A549 (cell line): Measurements from ENCODE around the gene KIR2DL1. TPM values are rescaled to one million over a fixed set of nuclear protein-coding genes. Genes with fewer than 3 reads are reported as not detected.
"Not testable (repeated sequence)": the region's sequence is repeated elsewhere in the genome, so short reads cannot be mapped to it uniquely, and the experiment has no call there.

Source experiments
- ATAC-seq, 2 experiments: fragments of 200-7000 bp in 1 of 2; fragments of >200 bp in 1 of 2; cut with Nextera tagmentation in 1 of 2; cut with Tn5 transposase in 1 of 2; 3 replicates each; pipeline versions ENCODE4 v1.8.0 to v1.9.1; 2018 to 2020; ENCODE audit warnings: mild to moderate bottlenecking in 1 of 2, moderate library complexity in 1 of 2
- CTCF ChIA-PET: fragments of 300-600 bp; sonication (Branson Sonifier 250); formaldehyde crosslinking; extraction: SDS; loops from one replicate; lab custom pipeline; 2021; ENCODE audit warnings: antibody characterized with exemption, inconsistent platforms; lab: Yijun Ruan, JAX
- POLR2A ChIA-PET: fragments of 350-600 bp; formaldehyde crosslinking; extraction: SDS; loops from one replicate; lab custom pipeline; 2021; ENCODE audit warnings: antibody characterized with exemption, inconsistent platforms; lab: Yijun Ruan, JAX
- DNase-seq, 2 experiments: peaks; one replicate each; pipeline versions ENCODE4 v3.0.0 to v3.0.0-alpha.2; 2011 to 2016; ENCODE audit warnings: low read depth in 1 of 2, low spot score in 1 of 2
- FAIRE-seq: peaks from 2 replicates; lab custom pipeline; 2011; peaks lifted over from hg19 to GRCh38; lab: Jason Lieb, UNC
- H3K27ac ChIP-seq, 2 experiments: fragments of >200 bp; sonication (Bioruptor Twin); formaldehyde crosslinking; 3 replicates each; pipeline ENCODE4 v1.5.1; 2016 to 2017
- H3K4me1 ChIP-seq: fragments of >200 bp; sonication (Bioruptor Twin); formaldehyde crosslinking; 3 replicates; pipeline ENCODE4 v1.6.1; 2016
- H3K4me2 ChIP-seq: fragments of >200 bp; sonication (Bioruptor Twin); formaldehyde crosslinking; 3 replicates; pipeline ENCODE4 v1.6.1; 2016
- H3K4me3 ChIP-seq: fragments of >200 bp; sonication (Bioruptor Twin); formaldehyde crosslinking; 3 replicates; pipeline ENCODE4 v1.5.1; 2016
- H3K9me3 ChIP-seq: fragments of >200 bp; sonication (Bioruptor Twin); formaldehyde crosslinking; 3 replicates; pipeline ENCODE4 v1.6.1; 2016
- CBX2 ChIP-seq: fragments of 200-600 bp; sonication (generic); IDR thresholded peaks from 2 replicates; pipeline ENCODE4 v1.6.1; 2016; ENCODE audit warnings: low read depth, mild to moderate bottlenecking, borderline replicate concordance
- CHD2 ChIP-seq: fragments of 150-350 bp; IDR thresholded peaks from 2 replicates; pipeline ENCODE4 v1.6.1; 2014; ENCODE audit warnings: low read length; ENCODE audit not compliant: partially characterized antibody
- EP300 ChIP-seq, 2 experiments: fragments of >200 bp; sonication (Bioruptor Twin); formaldehyde crosslinking; IDR thresholded peaks; 2 replicates in 1 of 2; 3 replicates in 1 of 2; pipeline ENCODE4 v1.6.1; 2016 to 2017
- ESRRA ChIP-seq: fragments of 150-350 bp; IDR thresholded peaks from 2 replicates; pipeline ENCODE4 v1.6.1; 2014; ENCODE audit warnings: mild to moderate bottlenecking, low read length, borderline replicate concordance
- FOSL2 ChIP-seq, 2 experiments: fragments of 450-650 bp in 1 of 2; fragments of >200 bp in 1 of 2; sonication (Bioruptor Twin) in 1 of 2; formaldehyde crosslinking; IDR thresholded peaks; 2 replicates each; pipeline versions ENCODE4 v1.5.0 to v1.6.1; 2016 to 2020; ENCODE audit warnings: mild to moderate bottlenecking in 1 of 2, moderate library complexity in 1 of 2
- HES2 ChIP-seq: fragments of >200 bp; sonication (Bioruptor Twin); formaldehyde crosslinking; IDR thresholded peaks from 2 replicates; pipeline ENCODE4 v1.6.1; 2016
- HEYL ChIP-seq: fragments of 250-450 bp; sonication (Bioruptor Pico); IDR thresholded peaks from 2 replicates; pipeline ENCODE4 v1.8.0; 2021; ENCODE audit warnings: mild to moderate bottlenecking, moderate library complexity
- HOXB13 ChIP-seq: fragments of 250-450 bp; sonication (Bioruptor Pico); IDR thresholded peaks from 2 replicates; pipeline ENCODE4 v1.5.0; 2020; ENCODE audit warnings: low read depth, mild to moderate bottlenecking, moderate library complexity
- JUN ChIP-seq, 2 experiments: fragments of >200 bp; sonication (Bioruptor Twin); formaldehyde crosslinking; IDR thresholded peaks; 2 replicates in 1 of 2; 3 replicates in 1 of 2; pipeline ENCODE4 v1.6.1; 2016 to 2017
- JUNB ChIP-seq: fragments of >200 bp; sonication (Bioruptor Twin); formaldehyde crosslinking; IDR thresholded peaks from 2 replicates; pipeline ENCODE4 v1.6.1; 2016
- KDM1A ChIP-seq: fragments of 200-600 bp; sonication (generic); IDR thresholded peaks from 2 replicates; pipeline ENCODE4 v1.6.1; 2016; ENCODE audit warnings: low read depth, mild to moderate bottlenecking
- MAFK ChIP-seq: fragments of 450-650 bp; IDR thresholded peaks from 2 replicates; pipeline ENCODE4 v1.6.1; 2014; ENCODE audit not compliant: partially characterized antibody
- MAX ChIP-seq: IDR thresholded peaks from 2 replicates; pipeline ENCODE4 v1.6.1; 2012
- NFE2L2 ChIP-seq: fragments of 150-350 bp; conservative IDR thresholded peaks from 2 replicates; pipeline ENCODE4 v1.6.1; 2014; ENCODE audit warnings: low read length
- POLR2AphosphoS2 ChIP-seq: conservative IDR thresholded peaks from 2 replicates; pipeline ENCODE4 v1.6.1; 2012; ENCODE audit warnings: low read length, improper control_type of control experiment, inconsistent platforms
- RFX5 ChIP-seq: fragments of 450-650 bp; IDR thresholded peaks from 2 replicates; pipeline ENCODE4 v1.7.1; 2014; ENCODE audit warnings: antibody characterized with exemption, mild to moderate bottlenecking, moderate library complexity
- SMC3 ChIP-seq: fragments of >200 bp; sonication (Bioruptor Twin); formaldehyde crosslinking; IDR thresholded peaks from 3 replicates; pipeline ENCODE4 v1.6.1; 2018; ENCODE audit warnings: inconsistent platforms
- TFCP2L1 ChIP-seq: fragments of 250-450 bp; sonication (Bioruptor Pico); IDR thresholded peaks from 2 replicates; pipeline ENCODE4 v1.5.0; 2021; ENCODE audit warnings: mild to moderate bottlenecking
- ZFP36 ChIP-seq: fragments of 450-650 bp; IDR thresholded peaks from 2 replicates; pipeline ENCODE4 v1.6.1; 2014; ENCODE audit warnings: borderline replicate concordance; ENCODE audit not compliant: partially characterized antibody
- ZNF302 ChIP-seq: fragments of 250-450 bp; sonication (Bioruptor Pico); IDR thresholded peaks from 2 replicates; pipeline ENCODE4 v1.9.0; 2021; ENCODE audit warnings: inconsistent platforms, mild to moderate bottlenecking, moderate library complexity
- WGBS: methylation state at CpG from one replicate; pipeline ENCODE4 v1.1.6; 2017; ENCODE audit errors: missing lambda C conversion rate; 5-methylcytosine and 5-hydroxymethylcytosine counted together
- polyA plus RNA-seq, 4 experiments: library from polyadenylated mRNA; depleted of rRNA in 3 of 4; stranded (reverse); fragments of >200 nt; fragmentation: RNase III in 1 of 4; extraction: RNeasy Plus Mini Kit Qiagen cat#74134 plus additional on column Dnase treatment in 1 of 4; gene quantifications; 2 replicates in 3 of 4; 3 replicates in 1 of 4; pipeline ENCODE4 v1.2.3, GENCODE V29; 2011 to 2017

KIR2DL1 gene
- polyA plus RNA-seq, 2 of the 4 experiments (the other 2 are of a cell fraction): not detected

- TF ChIP-seq KDM1A (no peak), EP300 (IDR thresholded peaks at IDR 0.05) (no peak), CBX2 (no peak), FOSL2 (IDR thresholded peaks at IDR 0.05) (no peak), FOSL2 (CRISPR knock-in tag; IDR thresholded peaks at IDR 0.05) (no peak), ZNF302 (CRISPR knock-in tag) (no peak), JUN (IDR thresholded peaks at IDR 0.05) (no peak), RFX5 (no peak), ZFP36 (no peak), HOXB13 (no peak), ESRRA (no peak), TFCP2L1 (CRISPR knock-in tag) (no peak), HES2 (no peak), MAX (no peak), NFE2L2 (no peak), SMC3 (no peak), JUNB (no peak), HEYL (CRISPR knock-in tag) (no peak), CHD2 (no peak), POLR2AphosphoS2 (no peak)
- ATAC-seq: no peak
- no peak overlapping the region for H3K27ac ChIP-seq
- no peak for DNase-seq
- no peaks in the 10 kb centered on the region; the same call in 2 of the 3 replicates for H3K9me3 ChIP-seq
- no peak for FAIRE-seq
- POLR2A ChIA-PET: no interaction called here
- WGBS: 36% methylated on average over 11 of the region's 14 CpGs
- H3K4me1 ChIP-seq: no peaks in the 10 kb centered on the region
- H3K4me2 ChIP-seq: no peak overlapping the region
- CTCF ChIA-PET: no interaction called here
- no peak overlapping the region for H3K4me3 ChIP-seq
These were observed 36.3 kb downstream of the KIR2DL1 start for GRCh38 chr19:54805665-54806515.

- FAIRE-seq (no peak), ATAC-seq (no peak), DNase-seq (no peak)
- ChIA-PET POLR2A (no interaction called here), CTCF (no interaction called here)
- 4% methylated on average over 2 of the region's 2 CpGs for WGBS
- Histone ChIP-seq H3K27ac (no peak overlapping the region), H3K4me1 (no peaks in the 10 kb centered on the region), H3K4me3 (no peak overlapping the region), H3K9me3 (no peaks in the 10 kb centered on the region; the same call in 2 of the 3 replicates), H3K4me2 (no peak overlapping the region)
- TF ChIP-seq MAFK: peak; percentile 67
- no peak for TF ChIP-seq CHD2
- TF ChIP-seq, all 56 proteins: peak for 1
These were observed 36.9 kb downstream of the KIR2DL1 start for GRCh38 chr19:54806516-54806838.

GRCh38 chr19:54814571-54814970 is 45.0 kb downstream of the KIR2DL1 start:
- H3K27ac ChIP-seq, H3K4me1 ChIP-seq, DNase-seq, H3K4me2 ChIP-seq, ATAC-seq, H3K9me3 ChIP-seq, H3K4me3 ChIP-seq, FAIRE-seq, POLR2A ChIA-PET: not testable (repeated sequence)
- CTCF ChIA-PET: interaction anchor here (1.0 kb wide), 1 partner anchor 66 kb away, joined by 3 read pairs; no protein-coding TSS in a partner anchor
- WGBS: 3% methylated on average over 3 of the region's 3 CpGs

- H3K9me3 ChIP-seq, FAIRE-seq, H3K27ac ChIP-seq, CTCF ChIA-PET, ATAC-seq, H3K4me3 ChIP-seq, DNase-seq, POLR2A ChIA-PET, H3K4me1 ChIP-seq, H3K4me2 ChIP-seq: not testable (repeated sequence)
- WGBS: 63% methylated on average over 15 of the region's 17 CpGs
These were observed 46.7 kb downstream of the KIR2DL1 start, which contains the start of gene KIR3DL1 for GRCh38 chr19:54816251-54816650. KIR3DL1 (plus strand) TSS chr19:54816468.
